ENCODE data around the gene ZDHHC14. TPM values are rescaled to one million over a fixed set of nuclear protein-coding genes. Genes with fewer than 3 reads are reported as not detected.

ZDHHC14 gene
- total RNA-seq, 1 experiment from 2014 or later, result 3.2 TPM

DNA sequence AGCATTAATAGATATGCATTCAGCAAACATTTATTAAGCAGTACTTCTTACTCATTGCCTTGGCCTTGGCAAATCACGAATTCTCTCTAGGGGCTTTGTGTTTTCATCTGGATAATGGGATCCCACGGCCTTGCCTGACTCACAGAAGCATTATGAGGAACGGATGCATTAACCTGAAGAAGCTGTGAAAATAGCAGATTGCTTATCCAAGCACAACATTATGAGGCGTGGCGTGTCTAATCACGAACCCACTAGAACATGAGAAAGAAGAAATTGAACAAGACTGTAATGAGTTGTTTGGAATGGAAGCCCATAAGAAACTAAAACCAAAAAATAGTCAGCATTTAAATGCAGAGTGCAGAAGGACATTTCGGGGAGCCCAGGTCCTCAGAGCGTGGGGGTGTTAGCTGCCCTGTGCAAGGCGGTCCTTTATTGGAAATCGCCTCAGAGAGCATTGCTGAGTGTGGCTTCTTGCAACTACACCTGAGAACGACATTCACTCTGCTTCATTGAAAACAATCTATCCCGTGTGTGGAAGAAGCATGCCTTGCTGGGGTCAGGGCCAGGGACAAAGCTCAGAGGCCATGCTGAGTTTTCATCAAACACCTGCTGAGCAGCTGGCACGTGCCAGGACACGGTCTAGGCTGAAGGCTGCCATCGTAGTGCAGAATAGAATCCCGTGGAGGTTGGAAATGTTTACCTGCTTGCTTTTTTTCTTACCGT is 179.9 kb downstream of the ZDHHC14 start:
- ChIA-PET POLR2A (ENCODE audit: low non-redundant PET) (no interaction called here), CTCF (no interaction called here)
- Histone ChIP-seq H3K27me3 (replicated peaks; ENCODE audit: insufficient read depth, low read depth, low read length, poor library complexity) (no peaks in the 10 kb centered on the region), H3K4me1 (ENCODE audit: insufficient read depth, low read length, poor library complexity, severe bottlenecking) (no peaks in the 10 kb centered on the region), H3K4me3 (ENCODE audit: low read depth, low read length, poor library complexity, severe bottlenecking) (no peak overlapping the region), H3K36me3 (ENCODE audit: insufficient read depth, low read length, poor library complexity, severe bottlenecking) (no peaks in the 10 kb centered on the region), H3K27ac (ENCODE audit: low read depth, low read length, poor library complexity, severe bottlenecking) (no peak overlapping the region), H3K9me3 (ENCODE audit: low read depth, low read length, poor library complexity, severe bottlenecking) (no peaks in the 10 kb centered on the region)
- no TSS peak for BruUV-seq (replicated peaks)
- DNase-seq (ENCODE audit: low spot score), result no peak
- intact Hi-C loops (cut with micrococcal nuclease; ENCODE audit: unreplicated experiment), result no loop called here
- TF ChIP-seq CTCF (conservative IDR thresholded peaks at IDR 0.05; ENCODE audit: low read depth, low read length) (no peak), EZH2 (IDR thresholded peaks at IDR 0.05; ENCODE audit: borderline replicate concordance, low read depth, low read length, poor library complexity, severe bottlenecking) (no peak)

GRCh38 chr6:157561414-157561790 is 180.4 kb downstream of the ZDHHC14 start:
- POLR2A ChIA-PET (ENCODE audit: low non-redundant PET), result no interaction called here
- H3K9me3 ChIP-seq (ENCODE audit: low read depth, low read length, poor library complexity, severe bottlenecking), result no peaks in the 10 kb centered on the region
- CTCF ChIA-PET, result no interaction called here
- intact Hi-C loops (cut with micrococcal nuclease; ENCODE audit: unreplicated experiment), result no loop called here
- no peak for DNase-seq (ENCODE audit: low spot score)
- BruUV-seq (replicated peaks), result no TSS peak
- H3K27me3 ChIP-seq (replicated peaks; ENCODE audit: insufficient read depth, low read depth, low read length, poor library complexity), result no peaks in the 10 kb centered on the region
- H3K4me3 ChIP-seq (ENCODE audit: low read depth, low read length, poor library complexity, severe bottlenecking), result no peak overlapping the region
- H3K27ac ChIP-seq (ENCODE audit: low read depth, low read length, poor library complexity, severe bottlenecking), result no peak overlapping the region
- no peaks in the 10 kb centered on the region for H3K36me3 ChIP-seq (ENCODE audit: insufficient read depth, low read length, poor library complexity, severe bottlenecking)
- no peaks in the 10 kb centered on the region for H3K4me1 ChIP-seq (ENCODE audit: insufficient read depth, low read length, poor library complexity, severe bottlenecking)
- TF ChIP-seq CTCF (conservative IDR thresholded peaks at IDR 0.05; ENCODE audit: low read depth, low read length) (no peak), EZH2 (IDR thresholded peaks at IDR 0.05; ENCODE audit: borderline replicate concordance, low read depth, low read length, poor library complexity, severe bottlenecking) (no peak)

GRCh38 chr6:157561929-157562810 is 181.2 kb downstream of the ZDHHC14 start:
- ChIA-PET POLR2A (ENCODE audit: low non-redundant PET) (no interaction called here), CTCF (no interaction called here)
- H3K4me3 ChIP-seq (ENCODE audit: low read depth, low read length, poor library complexity, severe bottlenecking), result no peak overlapping the region
- no peak for DNase-seq (ENCODE audit: low spot score)
- intact Hi-C loops (cut with micrococcal nuclease; ENCODE audit: unreplicated experiment), result no loop called here
- H3K27me3 ChIP-seq (replicated peaks; ENCODE audit: insufficient read depth, low read depth, low read length, poor library complexity), result no peaks in the 10 kb centered on the region
- no peak overlapping the region for H3K27ac ChIP-seq (ENCODE audit: low read depth, low read length, poor library complexity, severe bottlenecking)
- no TSS peak for BruUV-seq (replicated peaks)
- H3K36me3 ChIP-seq (ENCODE audit: insufficient read depth, low read length, poor library complexity, severe bottlenecking), result no peaks in the 10 kb centered on the region
- H3K4me1 ChIP-seq (ENCODE audit: insufficient read depth, low read length, poor library complexity, severe bottlenecking), result no peaks in the 10 kb centered on the region
- TF ChIP-seq CTCF (conservative IDR thresholded peaks at IDR 0.05; ENCODE audit: low read depth, low read length) (no peak), EZH2 (IDR thresholded peaks at IDR 0.05; ENCODE audit: borderline replicate concordance, low read depth, low read length, poor library complexity, severe bottlenecking) (no peak)
- no peaks in the 10 kb centered on the region for H3K9me3 ChIP-seq (ENCODE audit: low read depth, low read length, poor library complexity, severe bottlenecking)

All from A673 (cell line).